ENCODE results near the gene NGB. TPM values are rescaled to one million over a fixed set of nuclear protein-coding genes. Genes with fewer than 3 reads are reported as not detected.

NGB gene
- total RNA-seq, 1 donor from 2014 or later: not detected

- DNase-seq (ENCODE audit: low read depth, low spot score): no peak
- Mint-ChIP-seq H3K27me3 (ENCODE audit: low read depth) (no peaks in the 10 kb centered on the region), H3K36me3 (ENCODE audit: low read depth) (peaks cover 5% of the 10 kb centered on the region), H3K27ac (ENCODE audit: unreplicated experiment) (peak overlapping the region; percentile 35), H3K4me1 (peaks cover 49% of the 10 kb centered on the region), H3K9me3 (no peaks in the 10 kb centered on the region), H3K4me3 (no peak overlapping the region)
- TF ChIP-seq CTCF (conservative IDR thresholded peaks at IDR 0.05): no peak
Observed at GRCh38 chr14:77311217-77311616, 40.2 kb upstream of the NGB start.

GRCh38 chr14:77310026-77310425 lies 39.0 kb upstream of the NGB start:
- Mint-ChIP-seq H3K27ac (ENCODE audit: unreplicated experiment) (no peak overlapping the region), H3K4me1 (peaks cover 46% of the 10 kb centered on the region), H3K4me3 (no peak overlapping the region), H3K27me3 (ENCODE audit: low read depth) (no peaks in the 10 kb centered on the region), H3K36me3 (ENCODE audit: low read depth) (peaks cover 5% of the 10 kb centered on the region), H3K9me3 (no peaks in the 10 kb centered on the region)
- TF ChIP-seq CTCF (conservative IDR thresholded peaks at IDR 0.05): no peak
- no peak for DNase-seq (ENCODE audit: low read depth, low spot score)

- Mint-ChIP-seq H3K36me3 (ENCODE audit: low read depth) (peaks cover 8% of the 10 kb centered on the region), H3K4me3 (no peak overlapping the region), H3K27me3 (ENCODE audit: low read depth) (no peaks in the 10 kb centered on the region), H3K4me1 (peaks cover 44% of the 10 kb centered on the region), H3K9me3 (no peaks in the 10 kb centered on the region), H3K27ac (ENCODE audit: unreplicated experiment) (no peak overlapping the region)
- no peak for DNase-seq (ENCODE audit: low read depth, low spot score)
- no peak for TF ChIP-seq CTCF (conservative IDR thresholded peaks at IDR 0.05)
Observed at GRCh38 chr14:77309131-77309530, 38.1 kb upstream of the NGB start.

GRCh38 chr14:77306851-77307496 lies 36.0 kb upstream of the NGB start:
- peak overlapping the region; percentile 58 for H3K4me3 Mint-ChIP-seq

GRCh38 chr14:77306416-77306815 lies 35.4 kb upstream of the NGB start:
- H3K9me3 Mint-ChIP-seq: no peaks in the 10 kb centered on the region
- TF ChIP-seq CTCF (conservative IDR thresholded peaks at IDR 0.05): no peak
- H3K36me3 Mint-ChIP-seq (ENCODE audit: low read depth): peaks cover 9% of the 10 kb centered on the region
- H3K4me1 Mint-ChIP-seq: peaks cover 47% of the 10 kb centered on the region
- H3K27ac Mint-ChIP-seq (ENCODE audit: unreplicated experiment): peak overlapping the region; percentile 89
- peak overlapping the region; percentile 58 for H3K4me3 Mint-ChIP-seq
- no peaks in the 10 kb centered on the region for H3K27me3 Mint-ChIP-seq (ENCODE audit: low read depth)
- DNase-seq (ENCODE audit: low read depth, low spot score): no peak

More at GRCh38 chr14:77306851-77307496, 36.0 kb upstream of the NGB start:
- no peak for DNase-seq (ENCODE audit: low read depth, low spot score)
- TF ChIP-seq CTCF (conservative IDR thresholded peaks at IDR 0.05): no peak
- Mint-ChIP-seq H3K9me3 (no peaks in the 10 kb centered on the region), H3K27ac (ENCODE audit: unreplicated experiment) (peak overlapping the region; percentile 89), H3K27me3 (ENCODE audit: low read depth) (no peaks in the 10 kb centered on the region), H3K36me3 (ENCODE audit: low read depth) (peaks cover 11% of the 10 kb centered on the region), H3K4me1 (peaks cover 45% of the 10 kb centered on the region)
